Fibroblast of lung (primary cell): ENCODE data around the gene CRLF1. TPM values are rescaled to one million over a fixed set of nuclear protein-coding genes. Genes with fewer than 3 reads are reported as not detected.

Experiments
- DNase-seq, 2 donors: peaks; one replicate each; pipeline versions ENCODE4 v3.0.0 to v3.0.0-alpha.2; 2010; ENCODE audit warnings: low read depth in 2 of 2
- H2AFZ ChIP-seq: 2 replicates; pipeline ENCODE4 v1.5.1; 2012; ENCODE audit warnings: low read length, control low read depth, inconsistent platforms
- H3K27ac ChIP-seq: 2 replicates; pipeline ENCODE4 v1.5.1; 2011; ENCODE audit warnings: low read length, control low read depth; ENCODE audit not compliant: insufficient read depth
- H3K27me3 ChIP-seq: 2 replicates; pipeline ENCODE4 v1.5.1; 2011; ENCODE audit warnings: mild to moderate bottlenecking, low read length; ENCODE audit not compliant: control insufficient read depth, insufficient read depth
- H3K36me3 ChIP-seq: 2 replicates; pipeline ENCODE4 v1.5.1; 2011; ENCODE audit warnings: low read length; ENCODE audit not compliant: control insufficient read depth, insufficient read depth
- H3K4me1 ChIP-seq: 2 replicates; pipeline ENCODE4 v1.5.1; 2011; ENCODE audit warnings: low read length; ENCODE audit not compliant: control insufficient read depth, insufficient read depth; ENCODE audit errors: extremely low read depth
- H3K4me2 ChIP-seq: 2 replicates; pipeline ENCODE4 v1.5.1; 2011; ENCODE audit warnings: low read length, control low read depth; ENCODE audit not compliant: insufficient read depth; ENCODE audit errors: extremely low read depth
- H3K4me3 ChIP-seq, 4 experiments: fragments of 200-600 bp in 1 of 4; sonication (generic) in 1 of 4; replicated peaks in 1 of 4; 2 replicates each; pipeline ENCODE4 v1.5.1; 2011 to 2016; ENCODE audit warnings: low read length in 4 of 4, low read depth in 3 of 4, mild to moderate bottlenecking in 3 of 4, control low read depth in 2 of 4, inconsistent platforms in 1 of 4, mixed read lengths in 1 of 4; ENCODE audit not compliant: insufficient read depth in 1 of 4; ENCODE audit errors: control extremely low read depth in 1 of 4
- H3K79me2 ChIP-seq: 2 replicates; pipeline ENCODE4 v1.5.1; 2012; ENCODE audit warnings: mild to moderate bottlenecking, low read length, inconsistent platforms; ENCODE audit not compliant: control insufficient read depth, insufficient read depth
- H3K9ac ChIP-seq: 2 replicates; pipeline ENCODE4 v1.5.1; 2011; ENCODE audit warnings: mild to moderate bottlenecking, low read length, control low read depth; ENCODE audit not compliant: insufficient read depth
- H3K9me3 ChIP-seq: 2 replicates; pipeline ENCODE4 v1.5.1; 2012; ENCODE audit warnings: low read depth, low read length; ENCODE audit not compliant: control insufficient read depth, insufficient read depth
- H4K20me1 ChIP-seq: 2 replicates; pipeline ENCODE4 v1.5.1; 2011; ENCODE audit warnings: low read length; ENCODE audit not compliant: control insufficient read depth, insufficient read depth; ENCODE audit errors: extremely low read depth
- EZH2 ChIP-seq: IDR thresholded peaks from 2 replicates; pipeline ENCODE4 v1.5.1; 2012; ENCODE audit warnings: low read length, control low read depth, mild to moderate bottlenecking; ENCODE audit errors: missing control alignments
- polyA plus RNA-seq, 2 donors: library from polyadenylated mRNA; depleted of rRNA in 1 of 2; stranded (reverse) in 1 of 2; unstranded in 1 of 2; fragments of >200 nt; gene quantifications; 2 replicates each; pipeline ENCODE4 v1.2.1, GENCODE V29; 2011 to 2012; ENCODE audit warnings: missing spikeins in 1 of 2
- total RNA-seq: library from RNA; depleted of rRNA; stranded (reverse); fragments of >200 nt; gene quantifications from 2 replicates; pipeline ENCODE4 v1.2.1, GENCODE V29; 2014
- TF ChIP-seq, protein P1 (sequence below), 2 donors: IDR thresholded peaks in 1 of 2; conservative IDR thresholded peaks in 1 of 2; 1 replicate in 1 of 2; 2 replicates in 1 of 2; pipeline ENCODE4 v1.5.1; 2011 to 2012; ENCODE audit warnings: low read length in 2 of 2, control low read depth in 1 of 2, inconsistent platforms in 1 of 2, low read depth in 1 of 2, mild to moderate bottlenecking in 1 of 2

Gene CRLF1
- total and polyA plus RNA-seq, 2 donors (not counting 1 experiment from before 2014, with no cell fraction given) = 2.2 to 2.5 TPM

DNA sequence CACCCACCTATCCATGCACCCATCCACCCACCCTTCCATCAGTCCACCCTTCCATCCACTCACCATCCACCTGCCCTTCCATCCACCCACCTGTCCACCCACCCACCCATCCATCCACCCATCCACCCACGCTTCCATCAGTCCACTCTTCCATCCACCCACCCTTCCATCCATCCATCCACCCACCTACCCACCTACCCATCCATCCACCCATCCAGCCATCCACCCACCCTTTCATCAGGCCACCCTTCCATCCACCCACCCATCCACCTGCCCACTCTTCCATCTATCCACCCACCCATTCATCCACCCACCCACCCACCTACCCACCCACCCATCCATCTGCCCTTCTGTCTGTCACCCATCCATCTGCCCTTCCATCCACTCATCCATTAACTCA lies 47.3 kb upstream of the CRLF1 start:
- no peaks in the 10 kb centered on the region for H3K79me2 ChIP-seq
- peaks cover 3% of the 10 kb centered on the region for H3K27me3 ChIP-seq
- peaks cover 41% of the 10 kb centered on the region for H3K4me1 ChIP-seq
- H3K9me3 ChIP-seq = no peaks in the 10 kb centered on the region
- no peak for DNase-seq
- no peak overlapping the region for H2AFZ ChIP-seq
- no peaks in the 10 kb centered on the region for H3K36me3 ChIP-seq
- no peaks in the 10 kb centered on the region for H4K20me1 ChIP-seq
- H3K4me2 ChIP-seq = no peak overlapping the region
- no peak overlapping the region for H3K9ac ChIP-seq
- no peak overlapping the region for H3K27ac ChIP-seq
- no peak for TF ChIP-seq EZH2
- TF ChIP-seq, protein P1, sequence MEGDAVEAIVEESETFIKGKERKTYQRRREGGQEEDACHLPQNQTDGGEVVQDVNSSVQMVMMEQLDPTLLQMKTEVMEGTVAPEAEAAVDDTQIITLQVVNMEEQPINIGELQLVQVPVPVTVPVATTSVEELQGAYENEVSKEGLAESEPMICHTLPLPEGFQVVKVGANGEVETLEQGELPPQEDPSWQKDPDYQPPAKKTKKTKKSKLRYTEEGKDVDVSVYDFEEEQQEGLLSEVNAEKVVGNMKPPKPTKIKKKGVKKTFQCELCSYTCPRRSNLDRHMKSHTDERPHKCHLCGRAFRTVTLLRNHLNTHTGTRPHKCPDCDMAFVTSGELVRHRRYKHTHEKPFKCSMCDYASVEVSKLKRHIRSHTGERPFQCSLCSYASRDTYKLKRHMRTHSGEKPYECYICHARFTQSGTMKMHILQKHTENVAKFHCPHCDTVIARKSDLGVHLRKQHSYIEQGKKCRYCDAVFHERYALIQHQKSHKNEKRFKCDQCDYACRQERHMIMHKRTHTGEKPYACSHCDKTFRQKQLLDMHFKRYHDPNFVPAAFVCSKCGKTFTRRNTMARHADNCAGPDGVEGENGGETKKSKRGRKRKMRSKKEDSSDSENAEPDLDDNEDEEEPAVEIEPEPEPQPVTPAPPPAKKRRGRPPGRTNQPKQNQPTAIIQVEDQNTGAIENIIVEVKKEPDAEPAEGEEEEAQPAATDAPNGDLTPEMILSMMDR (conservative IDR thresholded peaks at IDR 0.05 in 1 of 2, IDR thresholded peaks at IDR 0.05 in 1 of 2; ENCODE audit: low read depth in 1 of 2, low read length in 2 of 2) = no peak
- no peak overlapping the region for H3K4me3 ChIP-seq

DNA sequence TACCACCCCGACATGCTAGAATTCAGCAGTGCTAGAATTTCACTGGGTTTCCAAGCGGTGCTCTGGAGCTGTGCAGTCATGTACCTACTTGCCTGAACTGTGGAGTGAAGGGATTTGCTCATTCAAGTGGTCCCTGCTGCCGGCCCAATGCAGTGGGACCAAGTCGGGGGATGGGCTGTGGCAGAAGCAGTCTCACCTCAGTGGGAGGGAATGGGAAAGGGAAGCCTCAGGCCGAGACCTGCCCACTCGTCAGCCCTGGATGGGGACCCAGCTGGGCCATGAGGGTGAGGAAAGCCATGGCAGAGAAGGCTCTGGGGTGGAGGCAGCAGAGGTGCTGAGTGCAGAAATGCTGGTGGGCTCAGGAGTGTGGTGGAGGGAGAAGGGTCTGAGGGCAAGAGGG lies 45.1 kb upstream of the CRLF1 start:
- H3K36me3 ChIP-seq = no peaks in the 10 kb centered on the region
- H3K4me2 ChIP-seq = no peak overlapping the region
- H4K20me1 ChIP-seq = no peaks in the 10 kb centered on the region
- H3K79me2 ChIP-seq = no peaks in the 10 kb centered on the region
- H3K4me1 ChIP-seq = peaks cover 30% of the 10 kb centered on the region
- H2AFZ ChIP-seq = no peak overlapping the region
- H3K27ac ChIP-seq = peak overlapping the region; percentile 99
- H3K4me3 ChIP-seq = no peak overlapping the region
- no peak overlapping the region for H3K9ac ChIP-seq
- no peaks in the 10 kb centered on the region for H3K27me3 ChIP-seq
- DNase-seq = no peak
- TF ChIP-seq, protein P1 (conservative IDR thresholded peaks at IDR 0.05 in 1 of 2, IDR thresholded peaks at IDR 0.05 in 1 of 2; ENCODE audit: low read depth in 1 of 2, low read length in 2 of 2) = no peak
- TF ChIP-seq EZH2 = no peak
- no peaks in the 10 kb centered on the region for H3K9me3 ChIP-seq

DNA sequence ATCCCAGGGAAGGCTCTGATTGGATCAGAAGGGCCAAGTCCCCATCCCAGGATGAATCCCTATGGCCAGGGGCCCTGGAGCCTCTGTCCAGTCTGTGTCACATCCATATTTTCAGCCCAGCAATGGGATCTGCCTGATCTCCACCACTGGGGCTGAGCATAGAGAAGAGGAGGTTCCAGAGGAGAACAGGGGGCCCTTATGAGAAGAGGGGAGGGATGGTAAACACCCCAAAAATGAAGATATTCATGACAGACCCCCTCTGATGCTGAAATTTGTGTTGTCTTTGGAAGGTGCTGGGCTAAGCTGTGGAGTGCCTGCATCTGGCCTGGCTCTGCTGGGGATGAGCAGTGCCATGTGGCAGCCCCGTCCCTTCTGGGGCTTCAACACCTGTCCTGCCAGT lies 44.7 kb upstream of the CRLF1 start:
- H3K9ac ChIP-seq = peak overlapping the region; percentile 69
- H3K4me2 ChIP-seq = peak overlapping the region; percentile 83
- peak overlapping the region; percentile 99 for H3K27ac ChIP-seq
- no peaks in the 10 kb centered on the region for H3K27me3 ChIP-seq
- no peaks in the 10 kb centered on the region for H3K9me3 ChIP-seq
- TF ChIP-seq EZH2 = no peak
- TF ChIP-seq, protein P1 (conservative IDR thresholded peaks at IDR 0.05 in 1 of 2, IDR thresholded peaks at IDR 0.05 in 1 of 2; ENCODE audit: low read depth in 1 of 2, low read length in 2 of 2) = no peak
- no peaks in the 10 kb centered on the region for H3K79me2 ChIP-seq
- no peaks in the 10 kb centered on the region for H3K36me3 ChIP-seq
- no peak overlapping the region for H3K4me3 ChIP-seq
- DNase-seq = no peak
- no peak overlapping the region for H2AFZ ChIP-seq
- peaks cover 30% of the 10 kb centered on the region for H3K4me1 ChIP-seq
- no peaks in the 10 kb centered on the region for H4K20me1 ChIP-seq
